ENCODE measurements around the gene GTF3C6.

Gene GTF3C6

GRCh38 chr6:110939429-110940200 is 18.9 kb upstream of the GTF3C6 start:
- no peak for DNase-seq (ENCODE audit: low read depth, low spot score)
- CTCF ChIA-PET, result interaction anchor here (1.4 kb wide), 1 partner anchor 11 kb away, joined by 6 read pairs; no protein-coding TSS in a partner anchor
- no peak overlapping the region for H3K4me3 ChIP-seq (ENCODE audit: low read depth, low read length)
- POLR2A ChIA-PET, result no interaction called here
- no peak for TF ChIP-seq CTCF (IDR thresholded peaks at IDR 0.05; ENCODE audit: insufficient read depth, low read length, missing control alignments)

- H3K4me3 ChIP-seq (ENCODE audit: low read depth, low read length), result no peak overlapping the region
- peak; percentile 52 for DNase-seq (ENCODE audit: low read depth, low spot score)
- TF ChIP-seq CTCF (IDR thresholded peaks at IDR 0.05; ENCODE audit: insufficient read depth, low read length, missing control alignments), result no peak
- CTCF ChIA-PET, result interaction anchor here (0.8 to 2.4 kb wide), 4 partner anchors 8 to 262 kb away, joined by 3 to 8 read pairs (median 6); no protein-coding TSS in a partner anchor
- POLR2A ChIA-PET, result interaction anchor here (1.3 to 1.6 kb wide), 2 partner anchors 14 to 70 kb away, joined by 3 to 7 read pairs; partner anchors contain the start of genes AMD1 and GTF3C6
These were observed 13.8 kb upstream of the GTF3C6 start for GRCh38 chr6:110944681-110945151.

GRCh38 chr6:110946498-110946897 is 12.0 kb upstream of the GTF3C6 start:
- no peak for DNase-seq (ENCODE audit: low read depth, low spot score)
- CTCF ChIA-PET, result interaction anchor here (0.9 to 9.5 kb wide), 4 partner anchors 10 to 418 kb away, joined by 3 to 155 read pairs (median 6); no protein-coding TSS in a partner anchor
- POLR2A ChIA-PET, result interaction anchor here (0.6 to 2.1 kb wide), 2 partner anchors 71 to 191 kb away, joined by 3 to 12 read pairs; partner anchors contain the start of gene AMD1
- no peak for TF ChIP-seq CTCF (IDR thresholded peaks at IDR 0.05; ENCODE audit: insufficient read depth, low read length, missing control alignments)
- no peak overlapping the region for H3K4me3 ChIP-seq (ENCODE audit: low read depth, low read length)

- DNase-seq (ENCODE audit: low read depth, low spot score), result no peak
- peak; percentile 0 for TF ChIP-seq CTCF (IDR thresholded peaks at IDR 0.05; ENCODE audit: insufficient read depth, low read length, missing control alignments)
- H3K4me3 ChIP-seq (ENCODE audit: low read depth, low read length), result no peak overlapping the region
- ChIA-PET POLR2A (interaction anchor here (1.6 kb wide), 1 partner anchor 75 kb away, joined by 6 read pairs; the partner anchor contains the start of gene AMD1), CTCF (interaction anchor here (0.6 to 9.5 kb wide), 28 partner anchors 8 to 431 kb away, joined by 3 to 155 read pairs (median 4); partner anchors contain the start of gene GTF3C6)
These were observed 8.7 kb upstream of the GTF3C6 start for GRCh38 chr6:110949679-110950285.

GRCh38 chr6:110950440-110950839 is 8.1 kb upstream of the GTF3C6 start:
- POLR2A ChIA-PET, result interaction anchor here (0.7 to 1.6 kb wide), 2 partner anchors 22 to 76 kb away, joined by 3 to 6 read pairs; partner anchors contain the start of gene AMD1

More at GRCh38 chr6:110950440-110950839, 8.1 kb upstream of the GTF3C6 start:
- no peak overlapping the region for H3K4me3 ChIP-seq (ENCODE audit: low read depth, low read length)
- no peak for TF ChIP-seq CTCF (IDR thresholded peaks at IDR 0.05; ENCODE audit: insufficient read depth, low read length, missing control alignments)
- CTCF ChIA-PET, result interaction anchor here (0.7 to 9.5 kb wide), 26 partner anchors 8 to 432 kb away, joined by 3 to 155 read pairs (median 5); partner anchors contain the start of gene GTF3C6
- no peak for DNase-seq (ENCODE audit: low read depth, low spot score)
